GM13977 (cell line): ENCODE results near the gene GPATCH11.

Experiments
- DNase-seq: peaks from one replicate; pipeline ENCODE4 v3.0.0; 2012; ENCODE audit warnings: low spot score
- in situ Hi-C: fragments of 300-500 bp; cut with MboI; formaldehyde crosslinking; loops from one replicate; pipeline ENCODE4 v1.12.0; 2022; ENCODE audit warnings: low sequenced_read_pairs, low pct_unique_long_range_greater_than_20kb, mixed read lengths, inconsistent platforms; ENCODE audit not compliant: unreplicated experiment
- TF ChIP-seq, protein P1 (sequence below): IDR thresholded peaks from 2 replicates; pipeline ENCODE4 v1.5.1; 2012; ENCODE audit warnings: mild to moderate bottlenecking, control low read depth; ENCODE audit not compliant: insufficient read depth; ENCODE audit errors: extremely low read depth, missing control alignments

GPATCH11 gene

DNA sequence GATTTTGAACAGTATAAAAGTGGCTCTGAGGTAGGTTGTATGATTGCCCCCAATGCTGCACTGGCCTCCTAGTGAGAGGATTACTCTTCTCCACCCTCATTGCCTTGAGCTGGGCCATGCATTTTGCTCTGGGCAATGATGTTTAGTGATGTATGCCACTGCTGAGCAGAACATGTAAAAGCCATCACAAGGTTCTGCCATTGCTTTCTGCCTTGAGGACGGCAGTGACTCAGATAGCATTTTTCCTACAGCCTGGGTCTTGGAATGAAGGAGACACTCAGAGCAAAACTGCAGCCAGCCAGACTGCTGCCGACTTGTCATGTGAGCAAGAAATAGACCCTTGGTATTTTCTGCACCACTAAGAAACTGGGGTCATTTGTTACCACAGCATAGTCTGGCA, 27.6 kb downstream of the GPATCH11 start:
- in situ Hi-C loops, result no loop called here
- no peak for DNase-seq
- TF ChIP-seq, protein P1, sequence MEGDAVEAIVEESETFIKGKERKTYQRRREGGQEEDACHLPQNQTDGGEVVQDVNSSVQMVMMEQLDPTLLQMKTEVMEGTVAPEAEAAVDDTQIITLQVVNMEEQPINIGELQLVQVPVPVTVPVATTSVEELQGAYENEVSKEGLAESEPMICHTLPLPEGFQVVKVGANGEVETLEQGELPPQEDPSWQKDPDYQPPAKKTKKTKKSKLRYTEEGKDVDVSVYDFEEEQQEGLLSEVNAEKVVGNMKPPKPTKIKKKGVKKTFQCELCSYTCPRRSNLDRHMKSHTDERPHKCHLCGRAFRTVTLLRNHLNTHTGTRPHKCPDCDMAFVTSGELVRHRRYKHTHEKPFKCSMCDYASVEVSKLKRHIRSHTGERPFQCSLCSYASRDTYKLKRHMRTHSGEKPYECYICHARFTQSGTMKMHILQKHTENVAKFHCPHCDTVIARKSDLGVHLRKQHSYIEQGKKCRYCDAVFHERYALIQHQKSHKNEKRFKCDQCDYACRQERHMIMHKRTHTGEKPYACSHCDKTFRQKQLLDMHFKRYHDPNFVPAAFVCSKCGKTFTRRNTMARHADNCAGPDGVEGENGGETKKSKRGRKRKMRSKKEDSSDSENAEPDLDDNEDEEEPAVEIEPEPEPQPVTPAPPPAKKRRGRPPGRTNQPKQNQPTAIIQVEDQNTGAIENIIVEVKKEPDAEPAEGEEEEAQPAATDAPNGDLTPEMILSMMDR, result no peak

DNA sequence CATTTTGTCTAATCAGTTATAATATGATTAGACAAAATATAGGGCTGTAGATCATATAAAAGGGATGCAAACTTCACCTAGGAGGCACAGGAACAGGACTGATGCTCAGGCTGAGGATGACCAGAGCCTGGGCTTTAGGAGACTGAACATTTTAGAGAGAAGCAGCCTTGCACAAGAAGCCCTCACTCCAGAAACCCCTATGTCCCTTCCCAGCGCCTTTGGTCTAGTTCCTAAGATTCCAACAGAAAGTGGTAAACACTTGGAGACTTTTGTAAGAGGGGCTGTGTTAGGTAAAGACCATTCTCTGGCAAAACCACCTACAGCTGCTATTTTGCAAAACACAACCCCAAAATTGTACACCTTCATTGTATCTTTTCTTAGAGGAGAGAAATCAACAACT, 33.2 kb downstream of the GPATCH11 start:
- TF ChIP-seq, protein P1, result no peak
- in situ Hi-C loops, result no loop called here

DNA sequence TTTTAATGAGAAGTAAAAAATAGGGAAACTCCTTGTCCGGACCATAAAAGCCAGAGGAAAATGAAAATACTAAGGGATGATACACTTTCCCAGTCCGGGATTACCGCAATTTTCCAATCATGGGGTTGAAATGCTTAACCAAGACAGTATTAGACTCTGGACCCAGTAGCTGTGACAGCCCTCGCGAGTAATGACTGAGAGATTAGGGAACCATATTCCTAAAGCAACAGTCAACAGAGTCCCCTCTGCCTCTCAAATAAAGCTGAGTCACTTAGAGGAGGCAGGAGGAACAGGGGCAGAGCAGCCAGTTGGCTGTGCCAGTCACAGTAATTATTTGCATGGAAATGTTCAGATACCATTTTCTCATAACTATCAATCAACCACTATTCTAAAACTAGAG, 34.8 kb downstream of the GPATCH11 start:
- DNase-seq, result no peak
- in situ Hi-C loops, result no loop called here
- TF ChIP-seq, protein P1, result no peak

More for the DNA sequence above, 33.2 kb downstream of the GPATCH11 start:
- DNase-seq, result no peak

DNA sequence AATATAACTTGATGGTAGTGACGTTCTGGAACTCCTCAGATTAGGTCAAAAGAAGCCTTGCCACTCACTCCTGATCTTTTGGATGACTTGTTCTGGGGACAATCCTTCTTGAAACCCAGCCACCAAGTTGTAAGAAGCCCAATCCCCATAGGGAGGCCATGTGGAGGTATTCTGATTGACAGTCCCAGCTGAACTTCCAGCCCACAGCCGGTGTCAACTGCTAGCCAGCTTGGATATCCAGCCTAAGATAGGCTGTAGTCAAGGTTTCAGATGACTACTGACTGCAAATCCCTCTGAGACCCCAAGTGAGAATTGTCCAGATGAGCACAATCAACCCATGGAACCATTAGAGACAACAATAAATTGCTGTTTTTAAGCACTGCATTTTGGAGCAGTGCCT, 41.1 kb downstream of the GPATCH11 start:
- in situ Hi-C loops, result no loop called here
- DNase-seq, result no peak
- TF ChIP-seq, protein P1, result no peak

DNA sequence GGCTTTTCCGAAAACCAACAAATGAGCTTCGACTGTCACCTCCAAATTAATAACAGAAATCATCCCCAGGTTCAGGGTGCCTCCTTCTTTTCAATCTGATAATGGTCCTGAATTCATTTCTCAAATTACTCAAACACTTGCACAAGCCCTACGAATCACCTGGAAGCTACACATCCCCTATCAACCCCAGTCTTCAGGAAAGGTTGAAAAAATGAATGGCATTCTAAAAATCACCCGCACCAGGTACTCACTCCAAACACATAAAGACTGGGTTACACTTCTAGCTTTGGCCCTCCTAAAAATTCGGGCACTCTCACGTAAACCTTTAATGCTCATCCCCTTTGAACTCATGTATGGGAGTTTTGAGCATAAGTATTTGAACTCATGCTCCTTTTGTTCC, 48.6 kb downstream of the GPATCH11 start:
- in situ Hi-C loops, result no loop called here
- TF ChIP-seq, protein P1, result no peak
- no peak for DNase-seq

DNA sequence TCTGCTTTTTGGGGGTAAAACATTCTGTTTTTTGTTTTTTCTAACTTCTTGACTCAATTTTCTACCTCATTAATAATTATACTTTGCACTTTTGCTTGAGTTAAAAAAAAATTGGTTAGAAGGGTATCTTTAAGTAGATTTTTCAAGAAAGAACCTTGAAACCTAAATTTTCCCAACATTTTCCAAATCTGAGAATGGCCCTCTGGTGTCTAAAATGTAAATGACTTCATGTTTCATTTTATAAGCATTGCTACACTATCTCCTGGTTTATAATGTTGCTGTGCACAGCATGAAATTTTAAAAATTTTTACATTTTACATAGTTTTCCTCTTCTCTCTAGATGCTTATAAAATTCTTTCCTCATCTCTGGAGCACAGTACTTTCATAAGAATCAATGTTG, 58.2 kb downstream of the GPATCH11 start:
- no peak for DNase-seq
- in situ Hi-C loops, result no loop called here
- TF ChIP-seq, protein P1, result no peak

DNA sequence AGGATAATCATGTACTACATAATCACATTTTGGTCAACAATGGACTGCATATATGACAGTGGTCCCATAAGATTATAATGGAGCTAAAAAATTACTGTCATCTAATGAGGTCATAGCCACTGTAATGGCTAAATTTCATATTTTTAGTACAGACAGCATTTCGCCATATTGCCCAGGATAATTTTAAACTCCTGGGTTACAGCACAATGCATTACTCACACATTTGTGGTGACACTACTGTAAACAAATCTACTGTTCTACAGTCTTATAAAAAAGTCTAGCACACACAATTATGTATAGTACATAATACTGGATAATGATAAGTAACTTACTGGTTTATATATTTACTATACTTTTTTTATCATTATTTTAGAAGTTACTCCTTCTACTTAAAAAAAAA, 59.7 kb downstream of the GPATCH11 start:
- in situ Hi-C loops, result no loop called here
- TF ChIP-seq, protein P1, result no peak
- no peak for DNase-seq
